OCI-LY7 (cell line): ENCODE data around the gene ZNF280D.

Experiments used
- CTCF ChIP-seq: fragments of 200-600 bp; sonication (generic); conservative IDR thresholded peaks from 2 replicates; pipeline ENCODE4 v1.5.1; 2014; ENCODE audit warnings: mild to moderate bottlenecking, antibody characterized with exemption, low read length, moderate library complexity, mixed read lengths
- EZH2phosphoT487 ChIP-seq: fragments of 200-600 bp; sonication (generic); IDR thresholded peaks from 2 replicates; pipeline ENCODE4 v1.6.1; 2018; ENCODE audit warnings: low read depth, borderline replicate concordance, mild to moderate bottlenecking, mixed run types, antibody characterized with exemption, low read length, moderate library complexity, mixed read lengths

GRCh38 chr15:56749982-56750381, 16.7 kb upstream of the ZNF280D start:
- TF ChIP-seq CTCF (no peak), EZH2phosphoT487 (no peak)
